HG02763 (cell line): ENCODE data around the gene CDH6.

Experiments used
- ATAC-seq: cut with Tn5 transposase; IDR thresholded peaks from one replicate; pipeline ENCODE4 v1.9.1; 2021; ENCODE audit warnings: mild to moderate bottlenecking, moderate library complexity; ENCODE audit not compliant: unreplicated experiment

CDH6 gene

GRCh38 chr5:31244921-31245320 lies 51.4 kb downstream of the CDH6 start:
- ATAC-seq: no peak

DNA sequence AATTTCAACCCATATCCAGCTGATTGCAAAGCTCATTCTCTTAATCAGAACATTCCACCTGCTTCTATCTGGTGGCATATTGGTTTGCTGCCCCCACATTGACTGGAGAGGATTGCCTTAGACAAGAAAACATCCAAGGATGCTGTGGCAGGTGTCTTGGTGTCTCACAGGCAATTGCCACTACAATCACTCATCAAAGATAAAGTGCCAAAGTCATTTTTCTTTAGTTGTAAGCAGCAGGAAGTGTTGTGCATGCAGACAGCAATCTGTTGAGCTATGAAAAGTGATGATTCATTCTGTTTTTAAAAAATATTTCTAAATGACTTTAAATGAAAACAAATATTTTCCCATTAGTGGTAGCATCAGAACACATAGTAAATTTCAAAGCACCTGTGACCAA lies 53.9 kb downstream of the CDH6 start:
- no peak for ATAC-seq

GRCh38 chr5:31250201-31250600 lies 56.7 kb downstream of the CDH6 start:
- no peak for ATAC-seq

DNA sequence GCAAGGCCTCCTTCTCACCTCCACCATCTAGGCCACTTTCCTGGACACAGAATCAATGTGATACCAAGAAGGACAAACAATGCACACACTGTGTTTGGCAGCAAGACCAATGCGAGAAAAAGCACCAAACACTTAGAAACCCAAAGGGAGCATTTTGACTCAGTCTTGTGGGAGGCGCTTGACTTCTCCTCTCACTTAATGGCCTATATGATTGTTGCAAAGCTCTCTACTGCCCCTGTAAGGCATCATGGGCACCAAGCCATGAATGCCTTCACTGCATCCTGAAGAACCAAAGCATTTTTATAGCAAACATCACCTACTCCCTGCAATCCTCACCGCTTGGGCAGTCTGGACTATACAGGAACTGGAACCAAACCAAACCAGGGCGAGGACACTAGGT lies 57.5 kb downstream of the CDH6 start:
- ATAC-seq: no peak

GRCh38 chr5:31255041-31255440 lies 61.6 kb downstream of the CDH6 start:
- ATAC-seq: no peak

DNA sequence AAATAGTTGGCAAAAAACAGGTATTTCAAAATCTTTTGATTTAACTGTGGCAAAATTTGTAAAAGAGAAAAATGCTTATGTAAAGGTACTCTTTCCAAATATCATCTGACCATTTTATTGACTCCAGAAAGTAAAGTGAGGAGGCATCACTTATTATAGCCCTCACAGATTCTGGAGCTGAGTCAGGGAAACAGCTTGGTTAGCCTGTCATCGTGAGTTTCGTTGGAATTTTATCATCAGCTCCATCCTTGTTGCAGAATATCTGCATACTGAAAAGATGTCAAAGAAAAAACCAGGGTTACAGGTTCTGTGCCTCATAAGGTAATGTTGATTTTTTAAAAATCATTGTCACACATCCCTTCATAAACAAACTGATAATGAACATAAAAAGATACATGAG lies 74.8 kb downstream of the CDH6 start:
- ATAC-seq: no peak

DNA sequence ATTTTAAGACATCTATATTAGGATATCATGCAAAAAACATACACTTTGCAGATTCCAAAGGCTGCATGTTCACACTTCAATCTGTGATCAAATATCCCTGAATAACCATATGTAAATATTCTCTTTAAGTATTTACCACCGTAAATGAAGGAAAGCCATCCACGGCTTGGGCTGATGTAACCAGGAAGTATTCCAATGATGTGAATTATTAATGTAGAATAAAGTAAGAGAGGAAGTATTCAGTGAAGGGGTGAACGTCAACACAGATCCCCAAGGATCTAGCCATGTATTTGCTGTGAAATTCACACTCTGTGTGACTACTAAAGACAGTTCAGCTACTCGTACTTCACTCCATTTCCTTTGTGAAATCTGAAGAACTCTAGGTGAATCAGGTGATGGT lies 75.2 kb downstream of the CDH6 start:
- ATAC-seq: no peak

DNA sequence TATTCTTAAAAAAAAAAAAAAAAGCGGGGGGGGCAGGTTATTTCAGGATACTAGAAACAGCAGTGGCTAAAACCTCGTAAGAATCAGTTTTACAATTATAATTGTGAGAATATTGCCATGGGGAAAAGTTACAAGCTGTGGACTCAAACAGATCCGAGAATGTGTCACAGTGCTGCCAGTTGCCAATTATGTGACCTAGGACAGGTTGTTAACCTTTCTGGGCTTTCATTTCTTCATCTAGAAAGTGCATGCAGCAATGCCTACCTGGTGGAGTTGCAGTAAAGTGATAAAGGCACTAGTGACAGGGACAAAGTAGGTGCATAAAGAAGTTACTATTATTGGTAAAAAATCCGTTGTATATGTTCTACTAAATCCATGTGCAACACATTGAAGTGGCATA lies 75.8 kb downstream of the CDH6 start:
- no peak for ATAC-seq

GRCh38 chr5:31270396-31270795 lies 76.9 kb downstream of the CDH6 start:
- no peak for ATAC-seq

DNA sequence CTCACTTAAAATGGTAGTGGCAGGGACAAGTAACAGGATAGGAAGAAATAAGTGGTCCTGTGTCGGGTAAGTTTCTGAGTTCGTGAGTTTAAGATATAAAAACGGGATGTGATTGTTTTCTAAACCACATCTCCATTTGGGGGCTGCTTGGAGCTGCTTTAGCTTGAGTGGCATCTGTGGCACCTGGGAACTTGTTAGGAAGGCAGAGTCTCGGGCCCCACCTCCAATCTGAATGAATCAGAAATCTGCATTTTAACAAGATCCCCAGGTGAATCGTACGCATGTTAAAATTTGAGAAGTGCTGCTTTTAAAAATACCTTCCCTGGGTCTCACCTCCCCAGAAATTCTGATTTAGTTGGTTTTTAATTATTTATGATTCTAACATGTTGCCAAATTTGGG lies 78.1 kb downstream of the CDH6 start:
- ATAC-seq: no peak

- no peak for ATAC-seq
Measured at GRCh38 chr5:31273161-31273560, 79.7 kb downstream of the CDH6 start.

GRCh38 chr5:31273631-31274378 lies 80.3 kb downstream of the CDH6 start:
- ATAC-seq: no peak

DNA sequence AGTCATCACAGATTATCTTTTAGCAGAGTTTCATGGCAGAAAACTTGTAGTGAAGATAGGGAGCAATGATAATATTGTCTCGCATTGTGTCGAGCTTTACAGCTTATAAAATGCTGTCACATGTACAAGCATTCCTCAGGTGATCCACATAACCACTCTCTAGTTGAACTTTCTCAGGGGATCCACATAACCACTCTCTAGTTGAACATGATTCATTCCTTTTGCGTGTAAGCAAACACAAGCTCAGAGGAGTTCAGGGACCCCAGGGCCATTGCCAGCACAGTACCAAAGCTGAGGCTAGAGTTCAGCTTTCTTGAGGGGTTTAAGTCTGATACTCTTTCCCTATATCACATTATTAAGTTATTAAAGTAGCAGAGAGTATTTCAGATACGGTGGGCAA lies 86.7 kb downstream of the CDH6 start:
- ATAC-seq: no peak

DNA sequence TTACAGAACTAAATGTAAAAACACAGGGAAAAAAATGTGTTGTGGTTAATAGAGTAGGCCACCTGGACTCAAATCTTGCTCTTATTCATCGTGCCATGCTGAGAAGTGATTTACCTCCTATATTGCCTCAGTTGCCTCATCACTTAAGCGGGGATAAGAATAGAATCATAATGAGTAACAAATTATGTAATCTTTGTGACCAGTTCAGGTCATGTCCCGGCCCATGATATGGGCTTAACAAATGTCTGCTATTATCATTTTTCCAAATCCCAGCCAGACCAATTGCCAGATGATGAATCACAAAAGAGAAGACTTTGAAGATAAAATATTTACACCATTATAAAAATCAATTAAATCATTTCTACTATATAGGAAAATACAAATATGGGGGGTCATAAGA lies 89.8 kb downstream of the CDH6 start:
- no peak for ATAC-seq

- no peak for ATAC-seq
Measured at GRCh38 chr5:31285025-31285424, 91.5 kb downstream of the CDH6 start.

- ATAC-seq: no peak
Measured at GRCh38 chr5:31287985-31288384, 94.5 kb downstream of the CDH6 start.

GRCh38 chr5:31289429-31289828 lies 95.9 kb downstream of the CDH6 start:
- no peak for ATAC-seq

- no peak for ATAC-seq
Measured at GRCh38 chr5:31291323-31291854, 97.9 kb downstream of the CDH6 start.

- ATAC-seq: no peak
Measured at GRCh38 chr5:31300501-31300900, 107.0 kb downstream of the CDH6 start.

DNA sequence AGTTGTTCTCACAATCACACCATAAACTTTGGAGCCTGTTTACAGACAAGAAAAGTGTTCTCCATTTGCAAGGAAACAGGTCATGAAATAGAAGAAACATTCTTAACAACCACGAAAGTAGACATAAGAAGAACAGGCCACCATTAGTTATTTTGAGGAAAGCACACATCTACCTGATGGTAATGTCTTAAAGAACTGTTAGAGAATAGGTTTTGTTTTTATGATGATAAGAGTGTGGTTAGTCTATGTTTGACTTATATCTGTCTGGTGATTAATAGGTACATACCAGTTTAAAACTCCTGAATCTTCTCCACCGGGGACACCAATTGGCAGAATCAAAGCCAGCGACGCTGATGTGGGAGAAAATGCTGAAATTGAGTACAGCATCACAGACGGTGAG lies 108.3 kb downstream of the CDH6 start:
- no peak for ATAC-seq

DNA sequence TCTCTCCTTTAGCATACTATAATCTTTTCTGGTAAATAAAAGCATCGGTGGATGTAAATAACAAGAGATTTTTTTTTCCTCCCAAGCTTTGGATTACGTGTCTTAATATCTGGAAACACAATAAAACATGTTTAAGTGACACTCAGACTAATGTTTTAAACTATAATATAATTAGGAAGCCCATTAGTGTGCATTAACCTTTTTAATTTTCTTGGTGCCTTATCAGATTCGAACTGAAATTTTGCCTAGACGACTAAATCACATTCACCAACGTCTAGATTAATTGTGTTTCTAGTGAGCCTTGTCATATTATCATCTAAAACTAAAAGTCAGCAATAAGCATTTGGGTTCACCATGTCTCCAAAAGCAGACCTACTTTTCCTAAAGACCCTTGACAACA lies 110.2 kb downstream of the CDH6 start:
- no peak for ATAC-seq

GRCh38 chr5:31317665-31318064 lies 124.2 kb downstream of the CDH6 start:
- ATAC-seq: no peak

GRCh38 chr5:31319335-31319734 lies 125.8 kb downstream of the CDH6 start:
- no peak for ATAC-seq
